Nephron progenitor cell (in vitro differentiated cells): Measurements from ENCODE around the gene SGSH.

Source experiments
- DNase-seq: peaks from one replicate; pipeline ENCODE4 v3.0.0; 2021
- H3K27ac Mint-ChIP-seq: 2 replicates; pipeline ENCODE4 v1.8.0; 2021; ENCODE audit warnings: mild to moderate bottlenecking, moderate library complexity, mixed read lengths
- H3K27me3 Mint-ChIP-seq: 2 replicates; pipeline ENCODE4 v1.8.0; 2021; ENCODE audit warnings: mild to moderate bottlenecking, low read depth, mixed read lengths; ENCODE audit not compliant: poor library complexity
- H3K36me3 Mint-ChIP-seq: 2 replicates; pipeline ENCODE4 v1.8.0; 2021; ENCODE audit warnings: low read depth, mixed read lengths
- H3K4me1 Mint-ChIP-seq: 2 replicates; pipeline ENCODE4 v1.8.0; 2021; ENCODE audit warnings: mixed read lengths
- H3K4me3 Mint-ChIP-seq: 2 replicates; pipeline ENCODE4 v1.8.0; 2021; ENCODE audit warnings: mild to moderate bottlenecking, moderate library complexity, mixed read lengths
- H3K9me3 Mint-ChIP-seq: 2 replicates; pipeline ENCODE4 v1.8.0; 2021; ENCODE audit warnings: mild to moderate bottlenecking, moderate library complexity, mixed read lengths
- CTCF ChIP-seq: fragments of 200-600 bp; sonication (generic); IDR thresholded peaks from 2 replicates; pipeline ENCODE4 v1.5.0; 2021; ENCODE audit warnings: antibody characterized with exemption

Gene SGSH

DNA sequence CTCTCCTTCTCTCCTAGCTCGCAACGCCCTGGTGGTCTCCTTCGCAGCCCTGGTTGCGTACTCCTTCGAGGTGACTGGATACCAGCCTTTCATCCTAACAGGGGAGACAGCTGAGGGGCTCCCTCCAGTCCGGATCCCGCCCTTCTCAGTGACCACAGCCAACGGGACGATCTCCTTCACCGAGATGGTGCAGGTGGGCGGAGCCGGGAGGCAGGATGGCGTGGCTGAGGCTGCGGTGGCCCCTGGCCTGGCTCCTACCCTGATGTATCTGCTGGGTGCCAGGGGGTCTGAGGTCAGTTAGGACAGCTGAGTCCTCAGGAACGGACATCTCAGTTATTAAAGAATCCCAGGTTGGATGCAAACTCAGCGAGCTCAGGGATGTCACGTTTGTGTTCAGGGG lies 16.8 kb upstream of the SGSH start:
- H3K27me3 Mint-ChIP-seq: peaks cover 6% of the 10 kb centered on the region
- no peaks in the 10 kb centered on the region for H3K4me1 Mint-ChIP-seq
- no peak for TF ChIP-seq CTCF
- DNase-seq: no peak
- H3K36me3 Mint-ChIP-seq: peaks cover 64% of the 10 kb centered on the region
- H3K4me3 Mint-ChIP-seq: no peak overlapping the region
- H3K27ac Mint-ChIP-seq: peak overlapping the region; percentile 16
- H3K9me3 Mint-ChIP-seq: peaks cover 27% of the 10 kb centered on the region

DNA sequence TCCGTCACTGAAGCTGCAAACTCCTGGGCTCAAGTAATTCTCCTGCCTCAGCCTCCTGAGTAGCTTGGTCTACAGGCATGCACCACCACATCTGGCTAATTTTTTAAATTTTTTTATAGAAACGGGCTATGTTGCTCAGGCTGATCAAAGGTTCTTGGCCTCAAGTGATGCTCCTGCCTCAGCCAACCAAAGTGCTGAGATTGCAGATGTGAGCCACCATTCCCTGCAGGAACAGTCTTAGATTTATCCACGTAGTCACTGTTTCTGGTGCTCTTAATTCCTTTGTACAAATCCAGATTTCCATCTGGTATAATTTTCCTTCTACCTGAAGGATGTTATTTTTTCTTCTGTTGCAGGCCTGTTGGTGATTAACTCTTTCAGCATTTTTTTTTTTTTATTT lies 13.1 kb upstream of the SGSH start:
- Mint-ChIP-seq H3K9me3 (peaks cover 43% of the 10 kb centered on the region), H3K4me3 (no peak overlapping the region), H3K27me3 (peaks cover 6% of the 10 kb centered on the region)

GRCh38 chr17:80232438-80232837 lies 12.3 kb upstream of the SGSH start:
- Mint-ChIP-seq H3K27me3 (peaks cover 6% of the 10 kb centered on the region), H3K4me3 (no peak overlapping the region), H3K9me3 (peaks cover 43% of the 10 kb centered on the region), H3K4me1 (no peaks in the 10 kb centered on the region), H3K27ac (no peak overlapping the region), H3K36me3 (peaks cover 65% of the 10 kb centered on the region)
- DNase-seq: no peak
- no peak for TF ChIP-seq CTCF

More for the DNA sequence above, 13.1 kb upstream of the SGSH start:
- DNase-seq: no peak
- no peak for TF ChIP-seq CTCF
- H3K4me1 Mint-ChIP-seq: no peaks in the 10 kb centered on the region
- peaks cover 70% of the 10 kb centered on the region for H3K36me3 Mint-ChIP-seq
- H3K27ac Mint-ChIP-seq: no peak overlapping the region

GRCh38 chr17:80229011-80229410 lies 8.9 kb upstream of the SGSH start:
- H3K4me1 Mint-ChIP-seq: peaks cover 12% of the 10 kb centered on the region
- no peak overlapping the region for H3K4me3 Mint-ChIP-seq
- H3K36me3 Mint-ChIP-seq: peaks cover 53% of the 10 kb centered on the region
- H3K9me3 Mint-ChIP-seq: peaks cover 36% of the 10 kb centered on the region
- H3K27me3 Mint-ChIP-seq: no peaks in the 10 kb centered on the region
- TF ChIP-seq CTCF: no peak
- DNase-seq: no peak
- no peak overlapping the region for H3K27ac Mint-ChIP-seq

- peaks cover 15% of the 10 kb centered on the region for H3K4me1 Mint-ChIP-seq
- no peaks in the 10 kb centered on the region for H3K27me3 Mint-ChIP-seq
- peaks cover 51% of the 10 kb centered on the region for H3K36me3 Mint-ChIP-seq
- DNase-seq: no peak
- H3K9me3 Mint-ChIP-seq: peaks cover 30% of the 10 kb centered on the region
- H3K27ac Mint-ChIP-seq: no peak overlapping the region
- H3K4me3 Mint-ChIP-seq: no peak overlapping the region
- no peak for TF ChIP-seq CTCF
Measured at GRCh38 chr17:80228477-80228876, 8.3 kb upstream of the SGSH start.

DNA sequence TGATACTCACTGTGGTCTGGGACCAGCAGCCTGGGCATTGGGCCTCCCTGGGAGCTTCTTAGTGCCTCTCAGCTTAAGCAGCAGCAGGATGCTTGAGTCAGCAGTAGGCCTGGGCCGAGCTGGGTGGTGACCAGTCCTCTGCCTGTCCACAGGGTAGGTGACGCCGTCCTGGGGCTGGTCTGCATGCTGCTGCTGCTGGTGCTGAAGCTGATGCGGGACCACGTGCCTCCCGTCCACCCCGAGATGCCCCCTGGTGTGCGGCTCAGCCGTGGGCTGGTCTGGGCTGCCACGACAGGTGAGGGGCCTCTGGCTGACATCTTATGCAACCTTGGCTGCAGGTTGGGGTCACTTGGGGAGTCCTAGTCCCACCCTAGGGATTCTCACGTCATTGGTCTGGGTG lies 7.5 kb upstream of the SGSH start:
- H3K9me3 Mint-ChIP-seq: peaks cover 23% of the 10 kb centered on the region
- TF ChIP-seq CTCF: no peak
- no peak overlapping the region for H3K4me3 Mint-ChIP-seq
- H3K27me3 Mint-ChIP-seq: no peaks in the 10 kb centered on the region
- H3K27ac Mint-ChIP-seq: no peak overlapping the region
- H3K4me1 Mint-ChIP-seq: peaks cover 23% of the 10 kb centered on the region
- peaks cover 51% of the 10 kb centered on the region for H3K36me3 Mint-ChIP-seq
- DNase-seq: no peak
